Fibroblast of villous mesenchyme (primary cell): ENCODE results near the gene AGAP2. TPM values are rescaled to one million over a fixed set of nuclear protein-coding genes. Genes with fewer than 3 reads are reported as not detected.

Experiments used
- DNase-seq: peaks from one replicate; pipeline ENCODE4 v3.0.0-alpha.2; 2010; ENCODE audit warnings: low read depth
- H3K4me3 ChIP-seq: 2 replicates; pipeline ENCODE4 v1.5.1; 2011; ENCODE audit warnings: low read depth, mild to moderate bottlenecking, low read length
- CTCF ChIP-seq: IDR thresholded peaks from 2 replicates; pipeline ENCODE4 v1.5.1; 2012; ENCODE audit warnings: low read depth, mild to moderate bottlenecking, low read length; ENCODE audit not compliant: insufficient read depth
- total RNA-seq: library from RNA; depleted of rRNA; stranded (reverse); fragments of >200 nt; gene quantifications from 2 replicates; pipeline ENCODE4 v1.2.3, GENCODE V29; 2012

Gene AGAP2
- total RNA-seq, 1 donor = 0.43 TPM

DNA sequence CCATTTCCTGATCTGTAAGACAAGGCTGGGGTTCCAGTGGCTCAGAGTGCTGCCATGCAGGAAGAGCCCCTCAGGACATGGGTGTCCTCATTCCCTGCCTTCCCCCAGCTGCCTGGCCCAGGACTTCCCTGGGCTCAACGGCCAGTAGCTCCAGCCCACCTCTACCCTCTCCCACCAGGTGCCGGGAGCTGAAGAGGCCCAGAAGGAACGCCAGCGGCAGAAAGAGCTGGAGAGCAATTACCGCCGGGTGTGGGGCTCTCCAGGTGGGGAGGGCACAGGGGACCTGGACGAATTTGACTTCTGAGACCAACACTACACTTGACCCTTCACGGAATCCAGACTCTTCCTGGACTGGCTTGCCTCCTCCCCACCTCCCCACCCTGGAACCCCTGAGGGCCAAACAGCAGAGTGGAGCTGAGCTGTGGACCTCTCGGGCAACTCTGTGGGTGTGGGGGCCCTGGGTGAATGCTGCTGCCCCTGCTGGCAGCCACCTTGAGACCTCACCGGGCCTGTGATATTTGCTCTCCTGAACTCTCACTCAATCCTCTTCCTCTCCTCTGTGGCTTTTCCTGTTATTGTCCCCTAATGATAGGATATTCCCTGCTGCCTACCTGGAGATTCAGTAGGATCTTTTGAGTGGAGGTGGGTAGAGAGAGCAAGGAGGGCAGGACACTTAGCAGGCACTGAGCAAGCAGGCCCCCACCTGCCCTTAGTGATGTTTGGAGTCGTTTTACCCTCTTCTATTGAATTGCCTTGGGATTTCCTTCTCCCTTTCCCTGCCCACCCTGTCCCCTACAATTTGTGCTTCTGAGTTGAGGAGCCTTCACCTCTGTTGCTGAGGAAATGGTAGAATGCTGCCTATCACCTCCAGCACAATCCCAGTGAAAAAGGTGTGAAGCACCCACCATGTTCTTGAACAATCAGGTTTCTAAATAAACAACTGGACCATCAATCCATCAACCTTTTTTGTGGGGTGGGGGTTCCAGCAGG, 17.6 kb downstream of the AGAP2 start:
- no peak for TF ChIP-seq CTCF
- no peak overlapping the region for H3K4me3 ChIP-seq
- DNase-seq = no peak

GRCh38 chr12:57719777-57720605, 18.6 kb downstream of the AGAP2 start:
- no peak overlapping the region for H3K4me3 ChIP-seq
- TF ChIP-seq CTCF = no peak
- DNase-seq = no peak

- no peak for DNase-seq
- no peak overlapping the region for H3K4me3 ChIP-seq
- TF ChIP-seq CTCF = no peak
Measured at GRCh38 chr12:57718641-57719528, 19.7 kb downstream of the AGAP2 start.

- H3K4me3 ChIP-seq = no peak overlapping the region
- no peak for DNase-seq
- no peak for TF ChIP-seq CTCF
Measured at GRCh38 chr12:57717846-57718640, 20.5 kb downstream of the AGAP2 start.

DNA sequence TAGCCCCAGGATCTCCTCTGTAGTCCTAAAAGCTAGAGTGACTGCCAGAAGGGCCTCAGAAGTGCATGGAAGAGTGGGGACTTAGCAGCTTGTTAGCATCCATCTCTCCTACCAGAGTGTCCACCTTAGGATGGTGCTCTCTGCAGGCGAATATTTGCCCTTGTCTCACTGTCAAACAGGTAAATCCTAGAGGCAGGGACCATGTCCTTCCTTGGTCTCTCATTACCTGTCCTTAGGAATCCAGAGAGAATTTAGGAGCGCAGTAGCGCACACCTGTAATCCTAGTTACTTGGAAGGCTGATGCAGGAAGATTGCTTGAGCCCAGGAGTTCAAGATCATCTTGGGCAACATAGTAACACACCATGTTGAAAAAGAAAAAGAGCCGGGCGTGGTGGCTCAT, 21.4 kb downstream of the AGAP2 start:
- no peak for TF ChIP-seq CTCF
- no peak for DNase-seq
- no peak overlapping the region for H3K4me3 ChIP-seq
